Measurements from ENCODE around the gene PDE8B.

GRCh38 chr5:77255617-77256016 lies 45.1 kb downstream of the PDE8B start:
- TF ChIP-seq POLR2A (IDR thresholded peaks at IDR 0.05) = no peak
- no peak for TF ChIP-seq CTCF (IDR thresholded peaks at IDR 0.05)
